ENCODE data around the gene ANKFY1. TPM values are rescaled to one million over a fixed set of nuclear protein-coding genes. Genes with fewer than 3 reads are reported as not detected.

ANKFY1 gene, protein sequence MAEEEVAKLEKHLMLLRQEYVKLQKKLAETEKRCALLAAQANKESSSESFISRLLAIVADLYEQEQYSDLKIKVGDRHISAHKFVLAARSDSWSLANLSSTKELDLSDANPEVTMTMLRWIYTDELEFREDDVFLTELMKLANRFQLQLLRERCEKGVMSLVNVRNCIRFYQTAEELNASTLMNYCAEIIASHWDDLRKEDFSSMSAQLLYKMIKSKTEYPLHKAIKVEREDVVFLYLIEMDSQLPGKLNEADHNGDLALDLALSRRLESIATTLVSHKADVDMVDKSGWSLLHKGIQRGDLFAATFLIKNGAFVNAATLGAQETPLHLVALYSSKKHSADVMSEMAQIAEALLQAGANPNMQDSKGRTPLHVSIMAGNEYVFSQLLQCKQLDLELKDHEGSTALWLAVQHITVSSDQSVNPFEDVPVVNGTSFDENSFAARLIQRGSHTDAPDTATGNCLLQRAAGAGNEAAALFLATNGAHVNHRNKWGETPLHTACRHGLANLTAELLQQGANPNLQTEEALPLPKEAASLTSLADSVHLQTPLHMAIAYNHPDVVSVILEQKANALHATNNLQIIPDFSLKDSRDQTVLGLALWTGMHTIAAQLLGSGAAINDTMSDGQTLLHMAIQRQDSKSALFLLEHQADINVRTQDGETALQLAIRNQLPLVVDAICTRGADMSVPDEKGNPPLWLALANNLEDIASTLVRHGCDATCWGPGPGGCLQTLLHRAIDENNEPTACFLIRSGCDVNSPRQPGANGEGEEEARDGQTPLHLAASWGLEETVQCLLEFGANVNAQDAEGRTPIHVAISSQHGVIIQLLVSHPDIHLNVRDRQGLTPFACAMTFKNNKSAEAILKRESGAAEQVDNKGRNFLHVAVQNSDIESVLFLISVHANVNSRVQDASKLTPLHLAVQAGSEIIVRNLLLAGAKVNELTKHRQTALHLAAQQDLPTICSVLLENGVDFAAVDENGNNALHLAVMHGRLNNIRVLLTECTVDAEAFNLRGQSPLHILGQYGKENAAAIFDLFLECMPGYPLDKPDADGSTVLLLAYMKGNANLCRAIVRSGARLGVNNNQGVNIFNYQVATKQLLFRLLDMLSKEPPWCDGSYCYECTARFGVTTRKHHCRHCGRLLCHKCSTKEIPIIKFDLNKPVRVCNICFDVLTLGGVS
- total RNA-seq, result 49.3 and 49.9 TPM in 2 replicates

DNA sequence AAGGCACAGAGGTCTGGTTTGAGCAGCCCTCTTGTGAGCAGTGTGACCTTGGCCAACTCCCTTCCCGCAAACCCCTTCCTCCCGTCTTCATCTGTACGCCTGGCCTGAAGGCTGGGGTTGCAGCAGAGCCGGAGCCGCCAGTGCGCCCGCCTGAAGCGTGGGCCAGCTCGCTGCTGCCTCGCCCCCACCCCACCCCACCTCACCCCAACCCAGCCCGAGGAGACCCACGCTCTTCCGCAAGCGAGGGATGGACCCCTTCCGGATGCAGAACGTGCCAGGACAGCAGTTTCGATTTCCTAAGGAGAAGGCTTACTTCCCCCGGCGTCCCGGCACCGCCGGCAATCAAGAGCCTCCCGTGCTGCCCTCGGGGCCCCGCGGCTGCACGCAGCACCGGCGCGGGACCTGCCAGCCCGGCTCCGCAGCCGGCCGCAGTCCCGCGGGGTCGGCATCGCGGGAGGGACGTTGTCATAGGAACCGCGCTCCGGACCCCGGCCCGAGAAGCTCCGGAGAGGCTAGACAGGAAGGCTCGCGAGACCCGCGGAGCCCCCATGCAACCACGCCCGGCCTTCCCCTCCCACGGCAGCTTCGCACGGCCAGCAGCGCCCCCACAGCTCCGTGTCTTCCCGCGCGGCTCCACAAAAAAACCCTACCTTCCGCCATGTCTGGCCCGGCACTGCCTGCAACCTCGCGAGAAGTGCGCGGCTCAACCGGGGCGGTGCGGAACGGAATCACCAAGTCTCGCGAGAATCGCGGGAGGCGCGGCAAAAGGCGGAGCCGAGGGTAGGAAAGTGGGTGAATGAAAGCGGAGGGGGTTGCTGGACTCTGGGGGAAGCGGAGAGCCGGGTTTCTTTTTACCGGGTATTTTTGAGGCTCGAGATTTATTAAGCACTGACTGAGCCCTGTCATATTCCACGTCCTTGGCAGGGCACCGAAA, at the start of gene ANKFY1:
ANKFY1 (minus strand) TSS at position 698 of the 934 bp plus-strand sequence; CDS start at position 660, 38 bp downstream.

Small RNA genes lying within 50 kb of the gene (small RNA-seq; reads per million reads assigned to genes)
- gene RF00019, result not detected

Other genes starting within 250 kb of the ANKFY1 start
- 50.6 and 54.0 TPM in 2 replicates for gene ZZEF1, start 120.9 kb downstream of the ANKFY1 start, total RNA-seq
- 25.1 and 27.4 TPM in 2 replicates for gene CYB5D2, start 120.8 kb downstream of the ANKFY1 start, total RNA-seq
- gene UBE2G1, start 102.7 kb upstream of the ANKFY1 start, total RNA-seq, result 44.9 and 45.0 TPM in 2 replicates
- not detected in 2 replicates for gene SPNS3, start 170.0 kb upstream of the ANKFY1 start, total RNA-seq
- 0.65 and 1.3 TPM in 2 replicates for gene SPNS2, start 234.9 kb upstream of the ANKFY1 start, total RNA-seq